GM12878 (cell line): ENCODE data around the gene ELL. TPM values are rescaled to one million over a fixed set of nuclear protein-coding genes. Genes with fewer than 3 reads are reported as not detected.

Source experiments
- ATAC-seq: fragments of 200-7000 bp; cut with Tn5 transposase; 3 replicates; pipeline ENCODE4 v1.9.1; 2020; ENCODE audit warnings: mild to moderate bottlenecking, moderate library complexity
- BruUV-seq: library from RNA; stranded (reverse); fragments of 400-500 nt; replicated peaks from 2 replicates; lab custom pipeline; 2021; lab: Mats Ljungman, UMichigan
- CTCF ChIA-PET: fragments of 300-600 bp; sonication (Branson Sonifier 250); formaldehyde crosslinking; extraction: SDS; loops from one replicate; lab custom pipeline; 2021; ENCODE audit warnings: inconsistent platforms; lab: Yijun Ruan, JAX
- POLR2A ChIA-PET: fragments of 350-600 bp; formaldehyde crosslinking; extraction: SDS; loops from one replicate; lab custom pipeline; 2021; ENCODE audit warnings: inconsistent platforms; lab: Charles Lee
- RAD21 ChIA-PET: fragments of 300-600 bp; sonication (Branson Sonifier 250); formaldehyde crosslinking; loops from one replicate; lab custom pipeline; 2023; ENCODE audit warnings: antibody characterized with exemption; ENCODE audit not compliant: unreplicated experiment; lab: Charles Lee
- SMC1A ChIA-PET: fragments of 300-600 bp; sonication (Branson Sonifier 250); formaldehyde crosslinking; loops from one replicate; lab custom pipeline; 2023; ENCODE audit not compliant: unreplicated experiment, uncharacterized antibody; lab: Charles Lee
- DNase-seq: peaks from one replicate; pipeline ENCODE4 v3.0.0-alpha.2; 2011; ENCODE audit warnings: low read depth, low spot score
- FAIRE-seq: peaks from 3 replicates; lab custom pipeline; 2011; peaks lifted over from hg19 to GRCh38; lab: Jason Lieb, UNC
- H2AFZ ChIP-seq: 2 replicates; pipeline ENCODE4 v1.6.0; 2011; ENCODE audit warnings: low read depth, low read length, control low read depth; ENCODE audit not compliant: control insufficient read depth
- H3K27ac ChIP-seq: 2 replicates; pipeline ENCODE4 v1.5.1; 2011; ENCODE audit warnings: control low read depth; ENCODE audit not compliant: control insufficient read depth, insufficient read depth
- H3K27me3 ChIP-seq, 2 experiments: replicated peaks in 1 of 2; 2 replicates each; pipeline versions ENCODE4 v1.6.0 to v1.6.1; 2011; ENCODE audit warnings: low read length in 1 of 2; ENCODE audit not compliant: control insufficient read depth in 2 of 2, insufficient read depth in 2 of 2
- H3K36me3 ChIP-seq, 2 experiments: 2 replicates each; pipeline ENCODE4 v1.5.1; 2011; ENCODE audit warnings: low read length in 1 of 2; ENCODE audit not compliant: control insufficient read depth in 2 of 2, insufficient read depth in 2 of 2
- H3K4me1 ChIP-seq: 2 replicates; pipeline ENCODE4 v1.6.1; 2011; ENCODE audit warnings: mild to moderate bottlenecking, low read length, moderate library complexity, mixed read lengths; ENCODE audit not compliant: control insufficient read depth, insufficient read depth
- H3K4me2 ChIP-seq: 2 replicates; pipeline ENCODE4 v1.6.0; 2011; ENCODE audit warnings: control low read depth; ENCODE audit not compliant: control insufficient read depth, insufficient read depth
- H3K4me3 ChIP-seq: fragments of 200-600 bp; sonication (generic); 2 replicates; pipeline ENCODE4 v1.5.1; 2016
- H3K79me2 ChIP-seq: 2 replicates; pipeline ENCODE4 v1.6.0; 2011; ENCODE audit warnings: low read length; ENCODE audit not compliant: control insufficient read depth, insufficient read depth
- H3K9ac ChIP-seq: 2 replicates; pipeline ENCODE4 v1.8.0; 2011; ENCODE audit warnings: low read length, control low read depth, mixed read lengths; ENCODE audit not compliant: control insufficient read depth, insufficient read depth
- H3K9me3 ChIP-seq: replicated peaks from 3 replicates; pipeline ENCODE4 v1.5.1; 2011; ENCODE audit warnings: mild to moderate bottlenecking, low read length; ENCODE audit not compliant: control insufficient read depth, insufficient read depth
- H4K20me1 ChIP-seq: 2 replicates; pipeline ENCODE4 v1.6.0; 2011; ENCODE audit not compliant: control insufficient read depth, insufficient read depth
- E4F1 ChIP-seq: fragments of 450-650 bp; IDR thresholded peaks from 2 replicates; pipeline ENCODE4 v1.6.1; 2018; ENCODE audit warnings: borderline replicate concordance, mild to moderate bottlenecking; ENCODE audit not compliant: partially characterized antibody
- MYB ChIP-seq: fragments of 150-350 bp; IDR thresholded peaks from 2 replicates; pipeline ENCODE4 v1.6.1; 2014; ENCODE audit warnings: mild to moderate bottlenecking, low read depth, low read length, borderline replicate concordance
- NFXL1 ChIP-seq: fragments of 450-650 bp; IDR thresholded peaks from 2 replicates; pipeline ENCODE4 v1.6.1; 2017; ENCODE audit warnings: antibody characterized with exemption, mild to moderate bottlenecking, borderline replicate concordance
- PBX3 ChIP-seq: IDR thresholded peaks from 2 replicates; pipeline ENCODE4 v1.6.1; 2011; ENCODE audit warnings: mild to moderate bottlenecking, low read depth, low read length, moderate library complexity; ENCODE audit not compliant: insufficient replicate concordance
- RUNX3 ChIP-seq: IDR thresholded peaks from 2 replicates; pipeline ENCODE4 v1.6.1; 2012; ENCODE audit warnings: low read length, inconsistent platforms
- ZNF384 ChIP-seq: IDR thresholded peaks from 2 replicates; pipeline ENCODE4 v1.6.1; 2012; ENCODE audit warnings: low read depth, mild to moderate bottlenecking, low read length, improper control_type of control experiment, borderline replicate concordance
- ZNF622 ChIP-seq: fragments of 450-650 bp; IDR thresholded peaks from 2 replicates; pipeline ENCODE4 v1.6.1; 2017; ENCODE audit warnings: mild to moderate bottlenecking, inconsistent platforms
- ZSCAN29 ChIP-seq: fragments of 450-650 bp; IDR thresholded peaks from 2 replicates; pipeline ENCODE4 v1.6.1; 2017; ENCODE audit warnings: mild to moderate bottlenecking, moderate library complexity
- WGBS: methylation state at CpG from one replicate; pipeline ENCODE4 v1.1.6; 2016; ENCODE audit warnings: low lambda C conversion rate; ENCODE audit not compliant: insufficient replicate concordance, insufficient coverage; ENCODE audit errors: missing lambda C conversion rate; 5-methylcytosine and 5-hydroxymethylcytosine counted together
- in situ Hi-C: fragments of 300-500 bp; cut with MboI; formaldehyde crosslinking; loops from 9 replicates; pipeline ENCODE4 v1.14.3; 2018; ENCODE audit warnings: mixed read lengths
- intact Hi-C: fragments of 100-400 bp; cut with micrococcal nuclease; formaldehyde crosslinking; loops from one replicate; pipeline ENCODE4 v1.14.2; 2022; ENCODE audit not compliant: unreplicated experiment
- polyA plus RNA-seq, 11 experiments: library from polyadenylated mRNA; depleted of rRNA in 4 of 11; unstranded in 6 of 11; stranded (reverse) in 5 of 11; fragments of >200 nt; fragmentation: Nextera tagmentation in 4 of 11; fragmentation: Illumina TruSeq in 1 of 11; extraction: Ambion mirVana in 4 of 11; extraction: Trizol in 1 of 11; gene quantifications; 1 replicate in 1 of 11; 2 replicates in 10 of 11; pipeline versions ENCODE4 v1.2.1 to v1.2.3, GENCODE V29; 2011 to 2016; ENCODE audit warnings: inconsistent platforms in 2 of 11, missing spikeins in 2 of 11, low read depth in 1 of 11
- total RNA-seq, 4 experiments: library from RNA; depleted of rRNA in 3 of 4; stranded (reverse); fragments of >200 nt in 3 of 4; fragmentation: Illumina TruSeq in 1 of 4; extraction: Trizol in 1 of 4; gene quantifications; 2 replicates each; pipeline versions ENCODE4 v1.2.1 to v1.2.3, GENCODE V29; 2013 to 2021

ELL gene
- total and polyA plus RNA-seq, 10 of the 15 experiments (the other 5 are each of a cell fraction or from before 2014, with no cell fraction given), result 0.91 to 25.0 (median 9.1) TPM

- TF ChIP-seq E4F1, result no peak
Measured at GRCh38 chr19:18532168-18532890, 10.5 kb upstream of the ELL start (continued).

GRCh38 chr19:18531485-18531884 is 9.6 kb upstream of the ELL start:
- FAIRE-seq, result no peak

More at GRCh38 chr19:18531485-18531884, 9.6 kb upstream of the ELL start:
- Histone ChIP-seq H3K27me3 (no peaks in the 10 kb centered on the region), H3K4me2 (no peak overlapping the region), H3K36me3 (peaks cover 2 to 6% of the 10 kb centered on the region in 2 experiments; a peak in 3 of 4 replicates), H4K20me1 (no peaks in the 10 kb centered on the region), H2AFZ (no peak overlapping the region), H3K79me2 (no peaks in the 10 kb centered on the region), H3K4me1 (no peaks in the 10 kb centered on the region), H3K9ac (no peak overlapping the region), H3K9me3 (no peaks in the 10 kb centered on the region), H3K4me3 (no peak overlapping the region), H3K27ac (no peak overlapping the region)
- CTCF ChIA-PET, result no interaction called here
- POLR2A ChIA-PET, result interaction anchor here (0.7 to 1.3 kb wide), 2 partner anchors 24 to 26 kb away, joined by 3 to 5 read pairs; no protein-coding TSS in a partner anchor
- SMC1A ChIA-PET, result no interaction called here
- WGBS, result 95% methylated on average over 5 of the region's 9 CpGs
- TF ChIP-seq ZNF384, result no peak
- TF ChIP-seq MYB, result no peak
- TF ChIP-seq RUNX3, result no peak
- TF ChIP-seq ZNF622, result no peak
- TF ChIP-seq NFXL1, result no peak
- TF ChIP-seq PBX3, result no peak
- no peak for TF ChIP-seq ZSCAN29
- intact Hi-C loops, result no loop called here
- ATAC-seq (no peak), DNase-seq (no peak)
- in situ Hi-C loops, result no loop called here
- RAD21 ChIA-PET, result no interaction called here
- BruUV-seq, result no TSS peak
